IPS DF 6.9 (cell line): ENCODE measurements around the gene EIF2S1.
"Not testable (repeated sequence)": the region's sequence is repeated elsewhere in the genome, so short reads cannot be mapped to it uniquely, and the experiment has no call there.

Experiments
- DNase-seq: peaks from one replicate; pipeline ENCODE4 v3.0.0-alpha.2; 2013; ENCODE audit warnings: low read depth, low spot score
- H3K27ac ChIP-seq: one replicate; pipeline ENCODE4 v1.5.1; 2013; ENCODE audit warnings: low read length, control low read depth
- H3K27me3 ChIP-seq: 2 replicates; pipeline ENCODE4 v1.6.1; 2013; ENCODE audit warnings: mild to moderate bottlenecking, low read length; ENCODE audit not compliant: control insufficient read depth, insufficient read depth
- H3K36me3 ChIP-seq: 2 replicates; pipeline ENCODE4 v1.6.1; 2013; ENCODE audit warnings: low read length; ENCODE audit not compliant: control insufficient read depth, insufficient read depth
- H3K4me1 ChIP-seq: 2 replicates; pipeline ENCODE4 v1.6.1; 2013; ENCODE audit warnings: low read length; ENCODE audit not compliant: control insufficient read depth, insufficient read depth
- H3K4me3 ChIP-seq: 2 replicates; pipeline ENCODE4 v1.5.1; 2013; ENCODE audit warnings: mild to moderate bottlenecking, low read length
- H3K9me3 ChIP-seq: 2 replicates; pipeline ENCODE4 v1.6.1; 2013; ENCODE audit warnings: low read length, inconsistent platforms; ENCODE audit not compliant: control insufficient read depth, insufficient read depth
- WGBS: extraction: QIAGEN DNeasy Blood & Tissue Kit; methylation state at CpG from one replicate; pipeline ENCODE4 v1.1.7; 2013; ENCODE audit warnings: mixed read lengths, missing lambda C conversion rate; ENCODE audit not compliant: insufficient read length, insufficient coverage; 5-methylcytosine and 5-hydroxymethylcytosine counted together

Gene EIF2S1

GRCh38 chr14:67392123-67392522 is 32.0 kb downstream of the EIF2S1 start:
- Histone ChIP-seq H3K4me3 (no peak overlapping the region), H3K36me3 (no peaks in the 10 kb centered on the region), H3K9me3 (no peaks in the 10 kb centered on the region), H3K4me1 (no peaks in the 10 kb centered on the region), H3K27ac (no peak overlapping the region), H3K27me3 (no peaks in the 10 kb centered on the region)
- DNase-seq, result no peak
- WGBS, result no CpG with 5 or more reads among the region's 3 CpGs

GRCh38 chr14:67392800-67393199 is 32.7 kb downstream of the EIF2S1 start:
- Histone ChIP-seq H3K9me3 (no peaks in the 10 kb centered on the region), H3K27me3 (no peaks in the 10 kb centered on the region), H3K4me1 (no peaks in the 10 kb centered on the region), H3K4me3 (no peak overlapping the region), H3K36me3 (no peaks in the 10 kb centered on the region), H3K27ac (no peak overlapping the region)
- no peak for DNase-seq
- WGBS, result no CpG with 5 or more reads among the region's 9 CpGs

GRCh38 chr14:67393689-67394088 is 33.6 kb downstream of the EIF2S1 start:
- no peaks in the 10 kb centered on the region for H3K27me3 ChIP-seq
- no peaks in the 10 kb centered on the region for H3K9me3 ChIP-seq
- no peak for DNase-seq
- no CpG with 5 or more reads among the region's 6 CpGs for WGBS
- no peaks in the 10 kb centered on the region for H3K36me3 ChIP-seq
- H3K4me1 ChIP-seq, result no peaks in the 10 kb centered on the region
- no peak overlapping the region for H3K4me3 ChIP-seq
- no peak overlapping the region for H3K27ac ChIP-seq

GRCh38 chr14:67395086-67395875 is 35.2 kb downstream of the EIF2S1 start:
- Histone ChIP-seq H3K9me3 (no peaks in the 10 kb centered on the region), H3K4me3 (no peak overlapping the region), H3K36me3 (no peaks in the 10 kb centered on the region), H3K4me1 (no peaks in the 10 kb centered on the region), H3K27ac (no peak overlapping the region), H3K27me3 (no peaks in the 10 kb centered on the region)
- WGBS, result no CpG with 5 or more reads among the region's 16 CpGs
- DNase-seq, result no peak

GRCh38 chr14:67395876-67396189 is 35.7 kb downstream of the EIF2S1 start:
- H3K4me3 ChIP-seq, result no peak overlapping the region
- WGBS, result no CpG with 5 or more reads among the region's 5 CpGs
- DNase-seq, result no peak
- no peaks in the 10 kb centered on the region for H3K27me3 ChIP-seq
- H3K36me3 ChIP-seq, result no peaks in the 10 kb centered on the region
- no peaks in the 10 kb centered on the region for H3K4me1 ChIP-seq
- H3K9me3 ChIP-seq, result no peaks in the 10 kb centered on the region
- H3K27ac ChIP-seq, result no peak overlapping the region

- no CpG with 5 or more reads among the region's 2 CpGs for WGBS
- no peak for DNase-seq
- H3K27ac ChIP-seq, result no peak overlapping the region
These were observed 36.3 kb downstream of the EIF2S1 start for GRCh38 chr14:67396381-67396970.

GRCh38 chr14:67397536-67397935 is 37.4 kb downstream of the EIF2S1 start:
- no peaks in the 10 kb centered on the region for H3K9me3 ChIP-seq
- no peaks in the 10 kb centered on the region for H3K27me3 ChIP-seq
- no peaks in the 10 kb centered on the region for H3K36me3 ChIP-seq

More at GRCh38 chr14:67396381-67396970, 36.3 kb downstream of the EIF2S1 start:
- Histone ChIP-seq H3K36me3 (no peaks in the 10 kb centered on the region), H3K4me1 (no peaks in the 10 kb centered on the region), H3K27me3 (no peaks in the 10 kb centered on the region), H3K9me3 (no peaks in the 10 kb centered on the region), H3K4me3 (no peak overlapping the region)

GRCh38 chr14:67400434-67400833 is 40.3 kb downstream of the EIF2S1 start:
- WGBS, result no CpG with 5 or more reads among the region's 4 CpGs
- no peaks in the 10 kb centered on the region for H3K27me3 ChIP-seq
- no peak for DNase-seq
- no peaks in the 10 kb centered on the region for H3K36me3 ChIP-seq
- no peaks in the 10 kb centered on the region for H3K4me1 ChIP-seq
- H3K27ac ChIP-seq, result no peak overlapping the region
- H3K4me3 ChIP-seq, result no peak overlapping the region
- no peaks in the 10 kb centered on the region for H3K9me3 ChIP-seq

More at GRCh38 chr14:67397536-67397935, 37.4 kb downstream of the EIF2S1 start:
- no peak for DNase-seq
- Histone ChIP-seq H3K27ac (no peak overlapping the region), H3K4me1 (no peaks in the 10 kb centered on the region), H3K4me3 (no peak overlapping the region)
- no CpG with 5 or more reads among the region's 9 CpGs for WGBS

- no CpG with 5 or more reads among the region's 5 CpGs for WGBS
- H3K4me3 ChIP-seq, result no peak overlapping the region
- DNase-seq, result no peak
- H3K27ac ChIP-seq, result no peak overlapping the region
- H3K27me3 ChIP-seq, result no peaks in the 10 kb centered on the region
- no peaks in the 10 kb centered on the region for H3K9me3 ChIP-seq
- H3K4me1 ChIP-seq, result no peaks in the 10 kb centered on the region
- H3K36me3 ChIP-seq, result no peaks in the 10 kb centered on the region
These were observed 45.6 kb downstream of the EIF2S1 start for GRCh38 chr14:67405771-67406170.

GRCh38 chr14:67408122-67408801 is 48.1 kb downstream of the EIF2S1 start:
- H3K4me1 ChIP-seq, H3K4me3 ChIP-seq, H3K36me3 ChIP-seq, DNase-seq, H3K9me3 ChIP-seq, H3K27ac ChIP-seq: not testable (repeated sequence)
- peaks cover 14% of the 10 kb centered on the region; the same call in 1 of the 2 replicates for H3K27me3 ChIP-seq
- WGBS, result 100% methylated on average over 1 of the region's 7 CpGs
